Uterus (tissue), 4 donors: ENCODE measurements around the gene CACNA2D4. TPM values are rescaled to one million over a fixed set of nuclear protein-coding genes. Genes with fewer than 3 reads are reported as not detected.

Experiments
- DNase-seq, 2 donors: peaks; one replicate each; pipeline ENCODE4 v3.0.0-alpha.2; 2019 to 2020
- H3K27ac ChIP-seq, 2 donors: fragments of 200-600 bp; sonication (generic); 1 replicate in 1 of 2; 2 replicates in 1 of 2; pipeline ENCODE4 v1.5.1; 2016 to 2018
- H3K27me3 ChIP-seq, 2 donors: fragments of 200-600 bp; sonication (generic); one replicate each; pipeline ENCODE4 v1.5.1; 2018 to 2019; ENCODE audit warnings: control low read depth in 1 of 2
- H3K36me3 ChIP-seq, 2 donors: fragments of 200-600 bp; sonication (generic); one replicate each; pipeline ENCODE4 v1.5.1; 2019; ENCODE audit warnings: control low read depth in 1 of 2
- H3K4me1 ChIP-seq, 2 donors: fragments of 200-600 bp; sonication (generic); one replicate each; pipeline ENCODE4 v1.5.1; 2018 to 2019; ENCODE audit warnings: control low read depth in 1 of 2
- H3K4me3 ChIP-seq, 2 donors: fragments of 200-600 bp; sonication (generic); 1 replicate in 1 of 2; 2 replicates in 1 of 2; pipeline ENCODE4 v1.5.1; 2018 to 2019; ENCODE audit warnings: mild to moderate bottlenecking in 1 of 2
- H3K9me3 ChIP-seq, 2 donors: fragments of 200-600 bp; sonication (generic); one replicate each; pipeline ENCODE4 v1.5.1; 2019; ENCODE audit warnings: control low read depth in 1 of 2
- POLR2A ChIP-seq, 2 donors: fragments of 450-650 bp; IDR thresholded peaks; one replicate each; pipeline ENCODE4 v1.6.1; 2016; ENCODE audit warnings: antibody characterized with exemption in 2 of 2, mild to moderate bottlenecking in 1 of 2, moderate library complexity in 1 of 2
- intact Hi-C: fragments of 100-400 bp; cut with DNase I; formaldehyde crosslinking; loops from one replicate; pipeline ENCODE4 v1.15.1; 2023; ENCODE audit warnings: low total_unique reads
- total RNA-seq, 4 donors: library from RNA; depleted of rRNA in 3 of 4; stranded (reverse); fragments of >200 nt in 3 of 4; gene quantifications; one replicate each; pipeline versions ENCODE4 v1.1.0 to v1.2.4, GENCODE V29; 2014 to 2023
- TF ChIP-seq, protein P1 (sequence below), 4 experiments: fragments of 200-600 bp in 2 of 4; fragments of 450-650 bp in 2 of 4; sonication (generic) in 2 of 4; IDR thresholded peaks; one replicate each; pipeline ENCODE4 v1.5.1; 2016 to 2019; ENCODE audit warnings: antibody characterized with exemption in 4 of 4, mild to moderate bottlenecking in 2 of 4, moderate library complexity in 1 of 4
- donor health status: DM: yes; HTN: yes; CAD: no.

CACNA2D4 gene
- total RNA-seq, 4 donors from 2014 or later, result 2.6 to 4.1 (median 4.0) TPM; not detected in 1

DNA sequence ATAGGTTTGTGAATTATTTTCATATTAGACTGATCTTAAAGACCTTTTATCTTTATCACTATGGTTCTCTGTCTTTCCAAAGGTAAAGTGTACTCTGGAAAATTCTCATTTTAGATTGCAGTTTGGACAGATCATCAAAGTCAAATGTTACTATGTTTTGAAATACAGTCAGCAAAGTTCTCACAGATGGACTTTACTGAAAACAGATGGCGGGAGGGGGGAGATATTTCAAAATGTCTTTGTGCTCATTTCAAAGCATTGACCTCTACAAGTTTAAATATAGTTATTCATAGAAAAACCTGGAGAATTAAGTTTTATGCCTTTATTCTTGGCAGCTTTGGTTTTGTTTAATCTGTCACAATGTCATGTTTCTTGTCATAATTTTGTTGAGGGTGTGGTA lies 149.8 kb downstream of the CACNA2D4 start:
- H3K36me3 ChIP-seq, result no peaks in the 10 kb centered on the region
- TF ChIP-seq, protein P1, sequence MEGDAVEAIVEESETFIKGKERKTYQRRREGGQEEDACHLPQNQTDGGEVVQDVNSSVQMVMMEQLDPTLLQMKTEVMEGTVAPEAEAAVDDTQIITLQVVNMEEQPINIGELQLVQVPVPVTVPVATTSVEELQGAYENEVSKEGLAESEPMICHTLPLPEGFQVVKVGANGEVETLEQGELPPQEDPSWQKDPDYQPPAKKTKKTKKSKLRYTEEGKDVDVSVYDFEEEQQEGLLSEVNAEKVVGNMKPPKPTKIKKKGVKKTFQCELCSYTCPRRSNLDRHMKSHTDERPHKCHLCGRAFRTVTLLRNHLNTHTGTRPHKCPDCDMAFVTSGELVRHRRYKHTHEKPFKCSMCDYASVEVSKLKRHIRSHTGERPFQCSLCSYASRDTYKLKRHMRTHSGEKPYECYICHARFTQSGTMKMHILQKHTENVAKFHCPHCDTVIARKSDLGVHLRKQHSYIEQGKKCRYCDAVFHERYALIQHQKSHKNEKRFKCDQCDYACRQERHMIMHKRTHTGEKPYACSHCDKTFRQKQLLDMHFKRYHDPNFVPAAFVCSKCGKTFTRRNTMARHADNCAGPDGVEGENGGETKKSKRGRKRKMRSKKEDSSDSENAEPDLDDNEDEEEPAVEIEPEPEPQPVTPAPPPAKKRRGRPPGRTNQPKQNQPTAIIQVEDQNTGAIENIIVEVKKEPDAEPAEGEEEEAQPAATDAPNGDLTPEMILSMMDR (IDR thresholded peaks at IDR 0.05), result no peak
- TF ChIP-seq POLR2A (IDR thresholded peaks at IDR 0.05), result no peak
- H3K27ac ChIP-seq, result no peak overlapping the region
- no peak for DNase-seq
- no peaks in the 10 kb centered on the region for H3K4me1 ChIP-seq
- H3K4me3 ChIP-seq, result no peak overlapping the region
- no peaks in the 10 kb centered on the region for H3K27me3 ChIP-seq
- no peaks in the 10 kb centered on the region for H3K9me3 ChIP-seq
- intact Hi-C loops, result no loop called here

DNA sequence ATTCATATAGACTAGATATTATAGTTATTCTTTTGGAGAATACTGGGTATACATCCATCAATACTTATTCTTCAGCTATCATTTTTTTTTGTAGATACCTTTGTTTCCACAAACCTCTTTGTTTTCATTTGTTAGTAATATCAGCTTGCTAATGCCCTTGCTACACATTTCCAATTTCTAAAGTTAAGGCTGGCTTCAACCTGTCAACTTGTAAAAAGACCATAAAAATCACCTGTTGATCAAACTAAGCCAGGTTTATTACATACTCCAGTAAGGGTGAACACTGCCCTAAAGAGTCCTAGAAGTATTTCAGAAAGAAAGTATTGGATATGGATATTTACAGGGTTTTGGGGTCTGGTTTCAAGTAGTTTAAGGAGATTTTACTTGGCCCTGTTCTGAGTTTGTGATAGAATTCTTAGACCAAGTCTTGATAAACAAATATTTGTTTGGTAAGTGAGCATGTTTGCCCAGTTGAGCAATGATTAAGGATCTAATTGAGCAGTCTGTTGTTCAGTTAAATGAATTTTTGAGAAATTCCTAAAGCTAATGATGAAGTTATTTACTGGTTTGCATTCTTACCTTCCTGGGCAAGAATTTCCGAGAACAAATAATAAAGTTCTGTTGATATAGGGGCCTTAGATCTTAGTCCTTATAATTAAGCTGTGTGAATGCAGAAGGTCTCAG lies 150.9 kb downstream of the CACNA2D4 start:
- TF ChIP-seq, protein P1 (IDR thresholded peaks at IDR 0.05), result no peak
- no peak for TF ChIP-seq POLR2A (IDR thresholded peaks at IDR 0.05)
- H3K27ac ChIP-seq, result no peak overlapping the region
- no peak overlapping the region for H3K4me3 ChIP-seq
- intact Hi-C loops, result no loop called here
- H3K36me3 ChIP-seq, result no peaks in the 10 kb centered on the region
- H3K27me3 ChIP-seq, result no peaks in the 10 kb centered on the region
- DNase-seq, result no peak
- H3K9me3 ChIP-seq, result no peaks in the 10 kb centered on the region
- no peaks in the 10 kb centered on the region for H3K4me1 ChIP-seq

- no peak overlapping the region for H3K4me3 ChIP-seq
- no peaks in the 10 kb centered on the region for H3K4me1 ChIP-seq
- no peaks in the 10 kb centered on the region for H3K9me3 ChIP-seq
- no peaks in the 10 kb centered on the region for H3K27me3 ChIP-seq
- TF ChIP-seq POLR2A (IDR thresholded peaks at IDR 0.05), result no peak
- TF ChIP-seq, protein P1 (IDR thresholded peaks at IDR 0.05), result no peak
- H3K27ac ChIP-seq, result no peak overlapping the region
- H3K36me3 ChIP-seq, result no peaks in the 10 kb centered on the region
- intact Hi-C loops, result no loop called here
- DNase-seq, result no peak
These were observed 152.3 kb downstream of the CACNA2D4 start for GRCh38 chr12:1766110-1766509.

DNA sequence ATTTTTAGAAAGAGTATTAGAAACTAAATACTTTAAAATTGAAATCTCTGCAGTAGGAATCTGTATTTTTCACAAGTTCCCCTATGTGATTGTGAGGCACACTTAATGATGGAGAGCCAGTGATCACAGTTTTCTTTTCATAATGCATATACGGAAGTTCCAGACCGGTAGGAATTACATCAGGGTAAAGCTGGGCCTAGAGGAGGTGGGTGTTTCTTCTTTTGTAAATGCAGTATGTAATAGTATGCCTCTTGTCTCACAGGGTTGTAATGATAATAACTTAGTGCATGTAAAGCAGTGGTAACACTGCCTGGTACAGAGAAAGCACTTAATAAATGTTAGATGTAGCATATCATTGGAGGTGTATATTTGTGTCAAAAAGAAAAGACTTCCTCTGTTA lies 155.3 kb downstream of the CACNA2D4 start:
- TF ChIP-seq, protein P1 (IDR thresholded peaks at IDR 0.05), result no peak
- TF ChIP-seq POLR2A (IDR thresholded peaks at IDR 0.05), result no peak
- Histone ChIP-seq H3K27ac (no peak overlapping the region), H3K9me3 (no peaks in the 10 kb centered on the region), H3K27me3 (no peaks in the 10 kb centered on the region), H3K36me3 (no peaks in the 10 kb centered on the region), H3K4me1 (no peaks in the 10 kb centered on the region), H3K4me3 (no peak overlapping the region)
- intact Hi-C loops, result no loop called here
- DNase-seq, result no peak

- no peaks in the 10 kb centered on the region for H3K9me3 ChIP-seq
- H3K36me3 ChIP-seq, result no peaks in the 10 kb centered on the region
- no peak for TF ChIP-seq POLR2A (IDR thresholded peaks at IDR 0.05)
- TF ChIP-seq, protein P1 (IDR thresholded peaks at IDR 0.05), result no peak
- no peak for DNase-seq
- H3K27me3 ChIP-seq, result no peaks in the 10 kb centered on the region
- no peaks in the 10 kb centered on the region for H3K4me1 ChIP-seq
- no peak overlapping the region for H3K27ac ChIP-seq
- no peak overlapping the region for H3K4me3 ChIP-seq
- intact Hi-C loops, result no loop called here
These were observed 156.6 kb downstream of the CACNA2D4 start for GRCh38 chr12:1761857-1762256.
